Measurements from ENCODE around the gene MLEC. TPM values are rescaled to one million over a fixed set of nuclear protein-coding genes. Genes with fewer than 3 reads are reported as not detected.

The MLEC gene
- total and polyA plus RNA-seq, 12 donors: 68.3 to 555 (median 264) TPM

DNA sequence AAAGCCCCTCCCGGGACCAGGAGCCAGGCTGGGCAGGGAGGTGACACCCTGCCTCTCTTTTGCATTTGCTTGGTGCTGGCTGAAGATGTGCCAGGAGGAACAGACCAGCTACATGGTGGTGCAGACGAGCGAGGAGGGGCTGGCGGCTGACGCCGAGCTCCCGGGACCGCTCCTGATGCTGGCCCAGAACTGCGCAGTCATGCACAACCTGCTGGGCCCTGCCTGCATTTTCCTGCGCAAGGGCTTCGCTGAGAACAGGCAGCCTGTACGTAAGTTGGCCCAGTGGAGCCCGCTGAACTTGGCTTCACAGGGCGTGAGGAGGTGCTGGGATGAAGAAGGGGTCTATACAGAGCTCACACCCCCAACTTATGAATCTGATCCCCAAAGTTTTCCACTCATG is 30.9 kb upstream of the MLEC start:
- Histone ChIP-seq H3K27ac (no peak overlapping the region), H3K4me3 (no peak overlapping the region), H3K36me3 (replicated peaks in 1 of 2) (no peaks in the 10 kb centered on the region), H3K27me3 (no peaks in the 10 kb centered on the region), H3K4me1 (replicated peaks in 1 of 2) (no peaks in the 10 kb centered on the region), H3K9me3 (replicated peaks in 1 of 3) (no peaks in the 10 kb centered on the region)
- intact Hi-C loops (cut with DNase I): loop anchor here in 1 of 2 donors (10.0 kb wide), 1 partner anchor 71 kb away; the partner anchor contains the start of gene POP5
- DNase-seq: no peak
- 92 to 98% (median 95%) methylated on average over 14 of the region's 14 CpGs for WGBS, 4 donors
- no peak for TF ChIP-seq POLR2A (IDR thresholded peaks at IDR 0.05)
- TF ChIP-seq, protein P1, sequence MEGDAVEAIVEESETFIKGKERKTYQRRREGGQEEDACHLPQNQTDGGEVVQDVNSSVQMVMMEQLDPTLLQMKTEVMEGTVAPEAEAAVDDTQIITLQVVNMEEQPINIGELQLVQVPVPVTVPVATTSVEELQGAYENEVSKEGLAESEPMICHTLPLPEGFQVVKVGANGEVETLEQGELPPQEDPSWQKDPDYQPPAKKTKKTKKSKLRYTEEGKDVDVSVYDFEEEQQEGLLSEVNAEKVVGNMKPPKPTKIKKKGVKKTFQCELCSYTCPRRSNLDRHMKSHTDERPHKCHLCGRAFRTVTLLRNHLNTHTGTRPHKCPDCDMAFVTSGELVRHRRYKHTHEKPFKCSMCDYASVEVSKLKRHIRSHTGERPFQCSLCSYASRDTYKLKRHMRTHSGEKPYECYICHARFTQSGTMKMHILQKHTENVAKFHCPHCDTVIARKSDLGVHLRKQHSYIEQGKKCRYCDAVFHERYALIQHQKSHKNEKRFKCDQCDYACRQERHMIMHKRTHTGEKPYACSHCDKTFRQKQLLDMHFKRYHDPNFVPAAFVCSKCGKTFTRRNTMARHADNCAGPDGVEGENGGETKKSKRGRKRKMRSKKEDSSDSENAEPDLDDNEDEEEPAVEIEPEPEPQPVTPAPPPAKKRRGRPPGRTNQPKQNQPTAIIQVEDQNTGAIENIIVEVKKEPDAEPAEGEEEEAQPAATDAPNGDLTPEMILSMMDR (IDR thresholded peaks at IDR 0.05): no peak

DNA sequence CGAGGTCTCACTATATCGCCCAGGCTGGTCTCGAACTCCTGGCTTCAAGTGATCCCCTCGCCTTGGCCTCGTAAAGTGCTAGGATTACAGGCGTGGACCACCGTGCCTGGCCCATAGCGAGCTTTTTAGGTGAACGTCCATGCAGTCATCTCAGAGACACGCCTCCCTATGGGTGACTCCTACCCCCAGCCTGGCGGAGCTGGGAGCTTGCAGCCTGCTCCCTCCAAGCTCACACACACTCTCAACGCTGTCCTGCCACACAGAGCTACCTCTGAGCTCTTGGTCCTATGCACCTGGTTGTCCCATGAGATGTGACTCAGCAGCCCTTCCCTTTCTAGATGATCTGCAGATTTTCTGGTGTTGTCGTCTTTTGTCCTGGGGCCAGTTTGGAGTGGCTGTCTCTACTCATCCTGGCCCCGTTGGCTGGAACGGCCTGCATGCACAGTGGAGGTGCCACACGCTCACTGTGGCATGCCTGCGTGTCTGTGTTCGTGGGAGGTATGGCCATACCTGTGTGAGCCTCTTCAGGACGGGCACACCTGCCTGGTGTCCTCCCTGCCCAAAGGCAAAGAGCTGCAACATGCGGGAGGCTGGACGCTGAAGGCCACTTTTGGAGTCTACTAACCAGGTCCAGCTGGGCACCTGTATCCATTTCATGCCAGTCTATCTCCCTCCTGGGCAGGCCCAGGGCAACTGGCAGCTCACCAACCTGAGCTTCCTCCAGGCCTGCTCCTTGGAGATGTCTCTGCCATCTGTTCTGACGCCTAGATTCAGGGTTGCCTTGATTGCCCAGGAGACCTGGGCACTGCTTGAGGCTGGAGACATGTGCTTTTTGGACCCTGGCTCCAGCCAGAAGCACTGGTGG is 28.4 kb upstream of the MLEC start:
- Histone ChIP-seq H3K27ac (no peak overlapping the region), H3K36me3 (replicated peaks in 1 of 2) (no peaks in the 10 kb centered on the region), H3K27me3 (no peaks in the 10 kb centered on the region), H3K9me3 (replicated peaks in 1 of 3) (no peaks in the 10 kb centered on the region), H3K4me1 (replicated peaks in 1 of 2) (peaks cover 0 to 1% of the 10 kb centered on the region in 2 donors), H3K4me3 (no peak overlapping the region)
- intact Hi-C loops (cut with DNase I): loop anchor here in 1 of 2 donors (10.0 kb wide), 1 partner anchor 74 kb away; the partner anchor contains the start of gene POP5
- DNase-seq: no peak
- TF ChIP-seq, protein P1 (IDR thresholded peaks at IDR 0.05): no peak
- no peak for TF ChIP-seq POLR2A (IDR thresholded peaks at IDR 0.05)
- 84 to 91% (median 89%) methylated on average over 8 to 22 of the region's 22 CpGs for WGBS, 4 donors

DNA sequence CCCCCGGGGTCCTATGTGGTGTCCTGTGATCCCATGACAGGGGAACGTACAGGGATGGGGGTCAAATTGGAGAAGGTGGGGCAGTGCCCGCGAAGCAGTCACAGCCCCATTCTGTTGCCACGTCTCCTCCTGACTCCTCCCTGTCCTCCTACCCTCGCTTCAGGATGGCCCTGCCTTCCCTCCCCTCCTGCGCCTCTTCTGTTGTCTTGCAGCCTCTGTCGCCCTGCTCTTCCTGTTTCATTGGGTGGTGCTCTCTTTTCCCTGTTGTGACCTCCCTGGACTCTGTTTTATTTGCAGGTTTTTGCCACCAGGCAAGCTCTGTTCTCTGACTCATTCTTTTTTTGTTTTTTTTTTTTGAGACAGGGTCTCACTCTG is 27.8 kb upstream of the MLEC start:
- no peak overlapping the region for H3K4me3 ChIP-seq
- WGBS, 4 donors: 72 to 83% (median 78%) methylated on average over 4 to 8 of the region's 8 CpGs
- peaks cover 0 to 7% of the 10 kb centered on the region in 2 donors for H3K4me1 ChIP-seq (replicated peaks in 1 of 2)
- no peaks in the 10 kb centered on the region for H3K27me3 ChIP-seq
- H3K27ac ChIP-seq: no peak overlapping the region
- no peak for DNase-seq
- no peaks in the 10 kb centered on the region for H3K9me3 ChIP-seq (replicated peaks in 1 of 3)
- TF ChIP-seq, protein P1 (IDR thresholded peaks at IDR 0.05): no peak
- no peak for TF ChIP-seq POLR2A (IDR thresholded peaks at IDR 0.05)
- intact Hi-C loops (cut with DNase I): loop anchor here in 1 of 2 donors (10.0 kb wide), 1 partner anchor 74 kb away; the partner anchor contains the start of gene POP5
- no peaks in the 10 kb centered on the region for H3K36me3 ChIP-seq (replicated peaks in 1 of 2)

DNA sequence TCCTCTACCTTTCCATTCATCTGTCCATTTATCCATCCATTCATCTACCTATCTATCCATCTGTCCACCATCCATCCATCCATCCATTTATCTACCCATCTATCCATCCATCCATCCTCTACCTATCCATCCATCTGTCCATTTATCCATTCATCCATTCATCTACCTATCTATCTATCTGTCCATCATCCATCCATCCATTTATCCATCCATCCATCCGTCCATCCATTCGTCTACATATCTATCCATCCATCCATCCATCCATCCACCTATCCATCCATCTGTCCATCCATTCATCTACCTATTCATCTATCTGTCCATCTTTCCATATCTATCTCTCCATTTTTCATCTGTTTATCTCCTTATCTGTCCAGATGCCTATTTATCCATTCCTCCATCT is 25.5 kb upstream of the MLEC start:
- no peak overlapping the region for H3K27ac ChIP-seq
- intact Hi-C loops (cut with DNase I): no loop called here
- DNase-seq: no peak
- no peak overlapping the region for H3K4me3 ChIP-seq
- TF ChIP-seq POLR2A (IDR thresholded peaks at IDR 0.05): no peak
- TF ChIP-seq, protein P1 (IDR thresholded peaks at IDR 0.05): no peak
- no peaks in the 10 kb centered on the region for H3K9me3 ChIP-seq (replicated peaks in 1 of 3)
- H3K36me3 ChIP-seq (replicated peaks in 1 of 2): no peaks in the 10 kb centered on the region
- H3K4me1 ChIP-seq (replicated peaks in 1 of 2): peaks cover 0 to 7% of the 10 kb centered on the region in 2 donors
- H3K27me3 ChIP-seq: no peaks in the 10 kb centered on the region
- WGBS, 4 donors: 61 to 86% (median 65%) methylated on average over 2 of the region's 2 CpGs
